ENCODE data around the gene PITPNC1. TPM values are rescaled to one million over a fixed set of nuclear protein-coding genes. Genes with fewer than 3 reads are reported as not detected.
A peak's percentile ranks its signal among the peaks of the same experiment; 100 is the strongest.
"Not testable (repeated sequence)": the region's sequence is repeated elsewhere in the genome, so short reads cannot be mapped to it uniquely, and the experiment has no call there.

The PITPNC1 gene
- total RNA-seq, 4 donors from 2014 or later: 7.6 to 30.1 (median 15.1) TPM

- Histone ChIP-seq H3K27me3 (no peaks in the 10 kb centered on the region), H3K9me3 (no peaks in the 10 kb centered on the region), H3K4me1 (peaks cover 4 to 53% (median 13%) of the 10 kb centered on the region in 3 donors), H3K4me3 (no peak overlapping the region), H3K27ac (peak overlapping the region in 3 of 4 donors; percentile 48 to 82 (median 78)), H3K36me3 (no peaks in the 10 kb centered on the region)
- TF ChIP-seq POLR2AphosphoS5 (IDR thresholded peaks at IDR 0.05) (no peak), CTCF (IDR thresholded peaks at IDR 0.05) (no peak), POLR2A (IDR thresholded peaks at IDR 0.05) (no peak), EP300 (IDR thresholded peaks at IDR 0.05) (no peak)
- no peak for ATAC-seq
- WGBS, 2 donors (ENCODE audit: low coverage in 1 of 2): 45 to 47% methylated on average over 8 to 13 of the region's 13 CpGs
Measured at GRCh38 chr17:67492824-67493517, 115.9 kb downstream of the PITPNC1 start.

GRCh38 chr17:67493812-67494211, 116.7 kb downstream of the PITPNC1 start:
- no peak overlapping the region for H3K4me3 ChIP-seq
- H3K9me3 ChIP-seq: no peaks in the 10 kb centered on the region
- TF ChIP-seq POLR2A (IDR thresholded peaks at IDR 0.05): no peak
- no peak for TF ChIP-seq CTCF (IDR thresholded peaks at IDR 0.05)
- TF ChIP-seq POLR2AphosphoS5 (IDR thresholded peaks at IDR 0.05): no peak
- TF ChIP-seq EP300 (IDR thresholded peaks at IDR 0.05): no peak
- no peak for ATAC-seq
- peaks cover 4 to 45% (median 13%) of the 10 kb centered on the region in 3 donors for H3K4me1 ChIP-seq
- 63 to 70% methylated on average over 4 of the region's 4 CpGs for WGBS, 2 donors (ENCODE audit: low coverage in 1 of 2)
- H3K27ac ChIP-seq: peak overlapping the region in 1 of 4 donors; percentile 82
- no peaks in the 10 kb centered on the region for H3K27me3 ChIP-seq
- H3K36me3 ChIP-seq: no peaks in the 10 kb centered on the region

- ATAC-seq, H3K27me3 ChIP-seq, H3K4me3 ChIP-seq, H3K36me3 ChIP-seq, H3K27ac ChIP-seq, H3K9me3 ChIP-seq: not testable (repeated sequence)
- peaks cover under 1 to 30% (median 8%) of the 10 kb centered on the region in 3 donors for H3K4me1 ChIP-seq
- whole genome bisulfite sequencing, 2 donors (ENCODE audit: low coverage in 1 of 2): 89 to 95% methylated on average over 5 of the region's 5 CpGs
Measured at GRCh38 chr17:67495534-67495933, 118.5 kb downstream of the PITPNC1 start.

- ATAC-seq: no peak
- H3K4me3 ChIP-seq: no peak overlapping the region
- H3K4me1 ChIP-seq: peaks cover 0 to 22% (median 6%) of the 10 kb centered on the region in 3 donors
- no peaks in the 10 kb centered on the region for H3K27me3 ChIP-seq
- no peak overlapping the region for H3K27ac ChIP-seq
- no peak for TF ChIP-seq CTCF (IDR thresholded peaks at IDR 0.05)
- TF ChIP-seq POLR2AphosphoS5 (IDR thresholded peaks at IDR 0.05): no peak
- TF ChIP-seq POLR2A (IDR thresholded peaks at IDR 0.05): no peak
- H3K36me3 ChIP-seq: no peaks in the 10 kb centered on the region
- no peaks in the 10 kb centered on the region for H3K9me3 ChIP-seq
- 75 to 78% methylated on average over 3 to 7 of the region's 7 CpGs for WGBS, 2 donors (ENCODE audit: low coverage in 1 of 2)
Measured at GRCh38 chr17:67496286-67496685, 119.2 kb downstream of the PITPNC1 start.

- no peaks in the 10 kb centered on the region for H3K9me3 ChIP-seq
- no peak overlapping the region for H3K27ac ChIP-seq
- no peak for TF ChIP-seq CTCF (IDR thresholded peaks at IDR 0.05)
- TF ChIP-seq EP300 (IDR thresholded peaks at IDR 0.05): no peak
- TF ChIP-seq POLR2AphosphoS5 (IDR thresholded peaks at IDR 0.05): no peak
- TF ChIP-seq POLR2A (IDR thresholded peaks at IDR 0.05): no peak
- peaks cover 0 to 6% (median 0%) of the 10 kb centered on the region in 3 donors for H3K4me1 ChIP-seq
- no peaks in the 10 kb centered on the region for H3K36me3 ChIP-seq
- WGBS, 2 donors (ENCODE audit: low coverage in 1 of 2): 83 to 95% methylated on average over 4 of the region's 4 CpGs
- no peaks in the 10 kb centered on the region for H3K27me3 ChIP-seq
- ATAC-seq: no peak
- H3K4me3 ChIP-seq: no peak overlapping the region
Measured at GRCh38 chr17:67499685-67500084, 122.6 kb downstream of the PITPNC1 start.

Data from gastroesophageal sphincter (tissue), 4 donors.